DMS114 treated with DMSO at 0.1 percent for 48 hours (cell line): ENCODE measurements around the gene GATAD2A.

Source experiments
- DNase-seq: peaks from one replicate; lab custom pipeline; 2025; ENCODE audit not compliant: unreplicated experiment; lab: John Stamatoyannopoulos, UW

GATAD2A gene

DNA sequence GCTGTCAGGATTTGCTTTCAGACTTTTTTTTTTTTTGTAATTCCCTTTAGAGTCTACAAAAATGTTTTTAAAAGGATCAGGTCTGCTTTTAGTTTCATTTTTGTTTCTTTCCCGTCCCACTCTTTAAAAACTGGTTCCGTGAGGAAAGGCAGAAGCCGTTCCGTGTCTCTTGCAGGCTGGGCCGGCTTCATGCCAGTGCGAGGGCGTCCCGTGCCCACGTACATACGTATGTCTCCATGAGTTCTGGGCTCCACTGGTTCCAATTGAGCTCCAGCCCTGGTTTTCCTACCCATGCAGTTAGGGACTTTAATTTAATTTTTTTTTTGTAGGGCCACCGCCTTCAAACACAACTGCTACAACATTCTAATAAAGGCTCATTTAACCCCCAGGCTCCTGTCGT is 101.1 kb downstream of the GATAD2A start:
- no peak for DNase-seq

DNA sequence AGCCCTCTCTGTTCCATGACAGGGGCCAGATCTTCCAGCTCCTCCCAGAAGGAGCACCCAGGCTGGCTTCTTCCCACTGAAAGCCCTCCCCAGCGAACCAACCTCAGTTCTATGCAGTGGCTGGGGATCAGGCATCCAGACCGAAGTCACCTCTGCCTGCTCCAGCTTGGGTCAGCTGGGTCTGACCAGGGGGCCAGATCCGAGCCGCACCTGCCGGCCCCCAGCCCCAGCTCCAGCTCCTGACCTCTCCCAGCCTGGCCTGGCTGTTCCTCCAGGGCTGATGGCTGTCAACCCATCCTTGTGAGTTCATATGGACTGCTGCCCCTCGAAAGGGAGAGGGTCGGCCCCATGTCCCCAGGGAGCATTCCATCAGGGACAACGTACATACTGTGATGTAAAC is 101.9 kb downstream of the GATAD2A start:
- DNase-seq: no peak

DNA sequence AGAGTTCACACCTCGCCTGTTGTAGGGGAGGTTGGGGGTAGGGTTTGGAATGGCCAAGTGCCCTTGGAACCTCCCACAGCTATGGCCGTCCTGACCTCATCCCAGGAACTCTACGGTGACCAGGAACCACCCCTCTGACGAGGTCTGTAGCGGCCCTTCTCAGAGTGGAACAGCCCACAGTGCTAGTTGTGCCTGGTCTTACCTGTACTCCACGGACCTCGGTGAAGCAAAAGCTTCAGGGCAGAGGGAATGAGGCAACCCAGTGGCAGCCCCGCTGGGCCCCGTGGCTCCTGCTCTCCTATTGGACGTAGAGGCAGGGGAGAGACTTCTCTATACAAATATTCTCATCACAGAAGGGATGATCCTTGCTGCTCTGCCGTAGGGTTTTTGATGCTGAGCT is 102.7 kb downstream of the GATAD2A start:
- no peak for DNase-seq

DNA sequence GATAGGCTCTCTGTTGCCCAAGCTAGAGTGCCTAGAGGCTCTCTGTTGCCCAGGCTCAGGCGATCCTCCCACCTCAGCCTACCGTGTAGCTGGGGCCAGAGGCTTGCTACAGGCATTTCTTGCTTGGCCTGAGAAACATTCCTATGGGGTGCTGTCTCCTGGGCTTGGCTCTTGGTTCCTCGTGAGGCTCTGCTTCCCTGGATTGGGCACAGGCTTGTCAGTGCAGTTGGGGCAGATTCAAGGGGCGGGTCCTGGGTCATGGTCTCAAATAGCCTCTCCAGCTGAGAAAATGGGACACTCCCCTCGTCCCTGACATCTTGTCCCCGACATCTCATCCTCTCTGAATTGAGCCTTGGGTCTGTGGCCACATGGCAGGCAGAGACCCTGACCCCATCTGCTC is 105.0 kb downstream of the GATAD2A start:
- DNase-seq: no peak

DNA sequence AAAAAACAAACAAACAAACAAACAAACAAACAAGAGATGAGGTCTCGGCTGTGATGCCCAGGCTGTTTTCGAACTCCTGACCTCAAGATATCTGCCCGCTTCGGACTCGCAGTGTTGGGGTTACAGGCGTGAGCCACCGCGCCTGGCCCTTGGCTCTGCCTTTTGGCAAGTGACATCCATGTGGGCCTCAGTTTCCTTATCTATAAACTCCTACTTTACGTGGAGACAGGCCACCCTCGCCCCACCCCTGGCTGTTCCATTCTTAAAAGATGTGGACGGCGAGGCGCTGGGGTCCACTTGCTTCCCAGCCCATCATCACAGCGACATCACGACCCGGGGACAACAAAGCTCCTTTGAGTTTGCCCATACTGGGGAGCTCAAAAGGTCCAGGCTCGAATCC is 108.2 kb downstream of the GATAD2A start:
- no peak for DNase-seq

GRCh38 chr19:19514215-19514657 is 108.8 kb downstream of the GATAD2A start:
- no peak for DNase-seq

DNA sequence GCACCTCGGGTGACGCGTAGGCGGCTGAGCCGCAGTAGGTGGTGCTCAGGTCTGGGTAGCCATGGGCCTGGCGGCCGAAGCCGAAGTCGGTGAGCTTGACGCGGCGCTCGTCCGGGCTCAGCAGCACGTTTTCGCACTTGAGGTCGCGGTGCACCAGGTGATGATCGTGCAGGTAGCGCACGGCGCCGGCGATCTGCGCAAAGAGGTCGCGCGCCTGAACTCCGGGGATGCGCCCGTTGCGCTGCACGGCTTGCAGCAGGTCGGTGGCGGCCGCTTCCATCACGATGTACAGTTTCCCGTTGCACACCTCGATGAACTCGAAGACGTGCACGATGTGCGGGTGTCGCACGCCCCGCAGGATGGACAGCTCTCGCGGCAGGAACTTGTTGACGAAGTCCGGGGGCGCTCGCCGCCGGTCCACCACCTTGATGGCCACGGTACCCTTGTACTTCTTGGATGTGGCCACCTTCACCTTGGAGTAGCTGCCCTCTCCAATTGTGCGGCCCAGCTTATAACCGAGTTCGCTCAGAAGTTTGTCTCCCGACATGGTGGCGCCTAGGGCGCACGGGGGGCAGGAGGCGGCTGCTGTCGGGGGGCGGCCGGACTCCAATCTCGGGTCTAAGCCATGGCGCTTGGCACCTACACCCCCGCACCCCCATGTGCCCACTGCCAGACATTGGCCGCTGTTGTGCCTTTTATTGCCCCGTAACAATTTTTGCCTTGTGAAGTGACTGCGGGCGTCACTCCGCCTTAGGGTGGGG is 109.6 kb downstream of the GATAD2A start, which contains the start of gene TSSK6:
Gene TSSK6, minus strand, starts transcription at position 668 of the 761 bp plus-strand sequence. Its CDS starts 121 bp downstream, at position 547.
- DNase-seq: no peak

- DNase-seq: peak; percentile 84
Observed at GRCh38 chr19:19515642-19516519, 110.4 kb downstream of the GATAD2A start, which contains the start of gene NDUFA13. NDUFA13 (plus strand) TSS chr19:19516225; CDS start chr19:19516239, 14 bp downstream.

DNA sequence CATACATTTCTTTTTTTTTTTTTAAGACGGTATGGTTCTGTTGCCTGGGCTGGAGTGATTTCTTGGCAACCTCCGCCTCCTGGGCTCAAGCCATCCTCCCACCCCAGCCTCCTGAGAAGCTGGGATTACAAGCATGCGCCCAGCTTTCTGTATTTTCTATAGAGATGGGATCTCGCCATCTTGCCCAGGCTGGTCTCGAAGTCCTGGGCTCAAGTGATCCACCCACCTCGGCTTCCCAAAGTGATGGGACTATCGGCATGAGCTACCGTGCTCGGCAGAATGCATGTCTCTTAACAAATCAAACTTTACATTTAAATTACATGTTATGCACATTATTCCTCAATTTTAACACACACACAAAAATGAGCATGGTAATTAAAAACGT is 111.8 kb downstream of the GATAD2A start:
- no peak for DNase-seq

GRCh38 chr19:19520989-19521388 is 115.5 kb downstream of the GATAD2A start:
- DNase-seq: no peak

GRCh38 chr19:19523177-19523576 is 117.7 kb downstream of the GATAD2A start:
- no peak for DNase-seq

DNA sequence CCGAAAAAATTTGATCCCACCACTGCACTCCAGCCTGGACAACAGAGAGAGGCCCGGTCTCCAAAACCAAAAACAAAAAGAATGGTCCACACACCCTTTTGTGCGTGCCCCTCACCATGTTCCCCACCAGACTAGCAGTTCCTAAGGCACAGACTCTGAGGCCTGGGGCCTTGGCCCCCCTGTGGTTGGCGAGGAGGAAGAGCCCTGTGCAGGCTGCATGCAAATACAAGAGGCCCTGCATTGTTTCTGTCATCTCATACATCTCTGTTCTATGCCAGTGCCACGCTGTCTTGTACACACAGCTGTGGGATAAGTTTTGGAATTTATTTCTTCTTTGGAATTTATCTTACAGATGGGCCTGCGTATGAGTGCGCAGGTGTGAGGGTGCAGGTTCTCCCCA is 118.6 kb downstream of the GATAD2A start:
- no peak for DNase-seq

DNA sequence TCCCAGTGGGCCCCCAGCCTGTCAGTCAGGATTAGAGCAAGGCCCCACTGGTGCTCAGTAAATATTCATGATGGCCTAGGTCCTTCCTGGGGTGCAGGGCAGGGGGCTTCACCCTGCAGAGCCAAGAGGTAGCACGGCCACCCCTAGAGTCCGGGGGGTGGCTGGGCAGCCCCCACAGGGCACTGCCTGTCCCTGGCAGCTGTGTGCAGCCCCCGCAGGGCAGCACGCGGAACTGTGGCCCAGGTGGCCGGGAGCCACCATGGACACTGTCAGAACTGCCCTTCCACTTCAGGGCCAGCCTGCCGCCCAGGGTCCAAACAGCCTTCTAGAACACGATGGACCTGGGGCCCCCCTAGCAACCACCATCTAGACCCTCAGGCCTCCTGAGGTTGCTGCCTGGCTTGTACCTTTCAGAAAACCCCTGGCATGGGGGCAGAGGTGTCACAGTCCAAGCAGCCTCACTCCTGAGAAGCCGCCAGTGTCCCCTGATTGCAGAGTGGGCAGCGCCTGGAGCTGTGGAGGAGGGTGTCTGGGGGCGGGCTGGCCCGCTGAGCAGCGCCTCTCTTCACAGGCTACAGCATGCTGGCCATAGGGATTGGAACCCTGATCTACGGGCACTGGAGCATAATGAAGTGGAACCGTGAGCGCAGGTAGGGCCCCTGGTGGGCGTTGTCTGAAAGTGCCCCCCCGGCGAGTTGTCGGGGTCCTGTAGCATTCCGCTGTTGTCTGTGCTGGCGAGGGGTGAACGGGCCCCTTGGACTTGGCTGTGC is 120.3 kb downstream of the GATAD2A start:
- no peak for DNase-seq

DNA sequence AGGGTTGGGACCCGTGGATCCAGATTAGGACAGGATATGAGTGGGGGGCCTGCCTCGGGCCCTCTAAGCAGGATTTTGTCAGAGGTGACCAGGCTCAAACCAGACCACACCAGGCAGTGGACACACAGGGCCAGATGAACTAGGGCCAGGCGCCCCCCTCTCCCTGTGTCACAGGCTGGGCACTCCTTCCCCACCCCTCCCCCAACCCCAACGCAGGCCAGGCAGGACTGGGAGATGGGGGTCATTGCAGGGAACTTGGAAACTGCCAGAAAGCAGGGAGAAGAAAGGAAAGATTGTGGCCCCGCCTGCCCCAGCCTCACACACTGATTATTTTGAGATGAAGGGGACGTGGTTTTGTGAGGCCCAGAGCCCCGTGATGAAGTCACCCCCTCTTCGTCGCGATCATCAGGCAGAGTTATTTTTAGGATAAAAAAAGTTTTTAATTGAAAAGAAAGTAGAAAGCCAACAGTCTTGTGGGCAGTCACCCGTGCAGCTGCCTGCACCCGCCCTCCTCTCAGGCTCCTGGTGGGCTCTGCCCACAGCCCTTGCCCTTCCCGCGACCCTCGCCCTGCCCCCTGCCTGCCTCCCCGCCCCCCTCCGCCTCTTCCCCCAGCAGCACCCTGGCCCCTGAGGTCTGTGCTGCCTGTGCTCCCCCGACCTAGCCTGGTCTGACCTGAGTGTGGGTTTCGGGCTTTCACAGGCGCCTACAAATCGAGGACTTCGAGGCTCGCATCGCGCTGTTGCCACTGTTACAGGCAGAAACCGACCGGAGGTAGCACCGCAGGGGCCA is 121.3 kb downstream of the GATAD2A start:
- no peak for DNase-seq

DNA sequence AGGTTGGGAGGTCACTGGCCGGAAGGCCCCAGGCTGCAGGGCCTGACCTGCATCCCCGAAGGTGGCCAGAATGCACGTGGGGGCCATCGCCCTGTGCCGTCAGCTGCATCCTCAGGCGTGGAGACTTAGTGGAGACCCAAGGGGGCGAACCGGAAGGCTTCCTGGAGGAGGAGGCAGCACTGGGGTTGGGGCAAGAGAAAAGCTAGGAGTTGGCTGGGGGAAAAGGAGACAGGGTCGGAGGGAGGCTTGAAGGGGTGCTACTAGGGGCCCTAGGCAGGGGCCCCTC is 121.8 kb downstream of the GATAD2A start:
- DNase-seq: no peak

DNA sequence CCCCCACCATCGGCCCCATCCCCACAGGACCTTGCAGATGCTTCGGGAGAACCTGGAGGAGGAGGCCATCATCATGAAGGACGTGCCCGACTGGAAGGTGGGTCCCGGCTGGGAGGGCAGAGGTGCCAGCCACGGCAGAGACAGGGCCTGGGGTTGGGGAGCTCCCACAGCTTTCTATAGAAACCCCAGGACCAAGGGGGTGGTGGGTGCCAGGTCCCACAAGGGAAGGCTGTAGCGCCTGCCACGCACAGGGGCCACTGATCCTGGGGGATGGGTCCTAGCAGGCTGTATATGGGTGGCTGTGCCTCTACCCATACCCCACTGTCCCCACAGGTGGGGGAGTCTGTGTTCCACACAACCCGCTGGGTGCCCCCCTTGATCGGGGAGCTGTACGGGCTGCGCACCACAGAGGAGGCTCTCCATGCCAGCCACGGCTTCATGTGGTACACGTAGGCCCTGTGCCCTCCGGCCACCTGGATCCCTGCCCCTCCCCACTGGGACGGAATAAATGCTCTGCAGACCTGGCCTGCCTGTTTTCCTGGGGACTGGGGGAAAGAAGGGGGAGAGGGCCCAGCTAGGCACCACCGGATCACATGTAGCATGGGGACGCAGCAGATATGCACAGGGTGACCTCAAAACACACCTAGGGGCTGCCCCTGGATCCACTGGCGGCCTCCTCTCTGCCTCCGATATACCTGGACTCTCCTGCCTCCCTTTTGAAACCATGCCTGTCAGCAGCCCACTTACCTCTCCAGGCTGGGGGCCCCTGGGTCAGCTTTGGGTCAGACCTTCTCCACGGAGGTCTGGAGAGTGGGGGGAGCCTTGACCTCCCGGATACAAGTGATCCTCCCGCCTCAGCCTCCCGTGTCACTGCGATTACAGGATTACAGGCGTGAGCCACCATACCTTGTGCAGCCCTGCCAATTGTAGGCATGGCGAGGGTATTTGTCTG is 122.5 kb downstream of the GATAD2A start:
- no peak for DNase-seq

- no peak for DNase-seq
Observed at GRCh38 chr19:19528721-19529490, 123.4 kb downstream of the GATAD2A start, which contains the start of gene YJEFN3. YJEFN3 (plus strand) TSS chr19:19528911; CDS start chr19:19528933, 22 bp downstream.

DNA sequence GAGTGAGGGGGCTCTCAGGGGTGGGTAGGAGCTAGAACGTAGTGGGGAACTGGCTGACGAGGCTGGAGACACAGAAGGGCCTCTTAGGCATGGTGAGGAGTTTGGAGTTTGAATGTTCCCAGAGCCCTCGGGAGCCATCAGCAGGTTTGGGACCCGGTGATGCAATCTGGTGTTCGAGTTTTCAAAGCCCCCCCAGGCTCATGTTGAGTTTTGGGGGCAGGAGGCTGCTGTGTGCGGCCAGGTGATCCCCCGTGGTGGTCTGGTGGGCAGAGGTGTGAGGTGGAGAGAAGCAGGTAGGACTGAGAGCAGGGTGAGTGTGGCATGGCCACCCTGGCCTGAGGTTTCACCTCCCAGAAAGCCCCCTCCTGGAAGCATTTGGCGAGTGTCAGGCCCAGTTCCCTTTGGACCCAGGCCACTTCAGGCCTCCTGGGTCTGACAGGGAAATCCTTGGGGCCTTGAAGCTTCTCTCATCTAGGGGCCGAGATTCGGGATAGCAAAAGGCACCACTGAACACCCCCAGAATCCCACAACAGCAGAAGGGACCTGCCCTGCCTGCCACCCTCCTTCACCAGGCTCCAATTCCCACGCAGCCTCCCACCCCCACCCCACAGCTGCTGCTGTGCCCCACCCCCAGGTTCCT is 124.4 kb downstream of the GATAD2A start:
- DNase-seq: no peak
